Measurements from ENCODE around the gene FAM184A. TPM values are rescaled to one million over a fixed set of nuclear protein-coding genes. Genes with fewer than 3 reads are reported as not detected.
A peak's percentile ranks its signal among the peaks of the same experiment; 100 is the strongest.

The FAM184A gene
- total and polyA plus RNA-seq, 9 of the 15 experiments (the other 6 are each of a cell fraction or from before 2014, with no cell fraction given), result 6.4 to 18.7 (median 13.1) TPM

DNA sequence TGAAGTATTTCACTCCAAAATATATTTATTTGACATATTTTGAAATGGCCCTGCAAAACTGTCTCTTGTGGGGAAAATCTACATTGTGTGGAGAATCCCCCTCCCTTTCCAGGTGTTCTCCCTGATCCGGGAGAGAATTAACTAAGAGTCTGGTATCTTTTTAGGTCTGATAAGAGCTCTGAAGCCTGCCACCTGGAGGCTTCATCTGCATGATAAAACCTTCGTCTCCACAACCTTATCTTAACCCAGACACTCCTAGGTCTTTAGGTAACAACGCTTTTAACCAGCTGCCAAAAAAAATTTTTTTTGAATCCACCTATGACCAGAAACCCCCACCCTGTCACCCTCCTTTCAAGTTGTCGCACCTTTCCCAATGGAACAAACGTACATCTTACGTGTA lies 43.0 kb downstream of the FAM184A start (continued):
- TF ChIP-seq, protein P1, sequence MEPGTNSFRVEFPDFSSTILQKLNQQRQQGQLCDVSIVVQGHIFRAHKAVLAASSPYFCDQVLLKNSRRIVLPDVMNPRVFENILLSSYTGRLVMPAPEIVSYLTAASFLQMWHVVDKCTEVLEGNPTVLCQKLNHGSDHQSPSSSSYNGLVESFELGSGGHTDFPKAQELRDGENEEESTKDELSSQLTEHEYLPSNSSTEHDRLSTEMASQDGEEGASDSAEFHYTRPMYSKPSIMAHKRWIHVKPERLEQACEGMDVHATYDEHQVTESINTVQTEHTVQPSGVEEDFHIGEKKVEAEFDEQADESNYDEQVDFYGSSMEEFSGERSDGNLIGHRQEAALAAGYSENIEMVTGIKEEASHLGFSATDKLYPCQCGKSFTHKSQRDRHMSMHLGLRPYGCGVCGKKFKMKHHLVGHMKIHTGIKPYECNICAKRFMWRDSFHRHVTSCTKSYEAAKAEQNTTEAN (CRISPR knock-in tag; IDR thresholded peaks at IDR 0.05), result no peak
- no peak for TF ChIP-seq HNRNPUL1 (IDR thresholded peaks at IDR 0.05; ENCODE audit: low read length)
- no peak for TF ChIP-seq MYC (IDR thresholded peaks at IDR 0.05; ENCODE audit: low read depth, low read length)
- TF ChIP-seq MYC (CRISPR knock-in tag; IDR thresholded peaks at IDR 0.05; ENCODE audit: borderline replicate concordance, low read depth), result no peak
- no peak for TF ChIP-seq OTX1 (CRISPR knock-in tag; IDR thresholded peaks at IDR 0.05)
- TF ChIP-seq NEUROD1 (IDR thresholded peaks at IDR 0.05; ENCODE audit: borderline replicate concordance, low read depth, low read length, partially characterized antibody), result no peak
- no peak for TF ChIP-seq POLR2A (conservative IDR thresholded peaks at IDR 0.05)
- no peak for TF ChIP-seq TSC22D4 (tag; IDR thresholded peaks at IDR 0.05)
- TF ChIP-seq ZNF384 (IDR thresholded peaks at IDR 0.05; ENCODE audit: low read depth, low read length), result no peak
- TF ChIP-seq EGR1 (conservative IDR thresholded peaks at IDR 0.05), result no peak
- no peak for TF ChIP-seq PRMT5 (CRISPR knock-in tag; IDR thresholded peaks at IDR 0.05)
- TF ChIP-seq SMARCA4 (IDR thresholded peaks at IDR 0.05), result peak; percentile 77
- no peak for TF ChIP-seq ZFP36 (IDR thresholded peaks at IDR 0.05; ENCODE audit: low read depth, low read length, partially characterized antibody)
- TF ChIP-seq, protein P2, sequence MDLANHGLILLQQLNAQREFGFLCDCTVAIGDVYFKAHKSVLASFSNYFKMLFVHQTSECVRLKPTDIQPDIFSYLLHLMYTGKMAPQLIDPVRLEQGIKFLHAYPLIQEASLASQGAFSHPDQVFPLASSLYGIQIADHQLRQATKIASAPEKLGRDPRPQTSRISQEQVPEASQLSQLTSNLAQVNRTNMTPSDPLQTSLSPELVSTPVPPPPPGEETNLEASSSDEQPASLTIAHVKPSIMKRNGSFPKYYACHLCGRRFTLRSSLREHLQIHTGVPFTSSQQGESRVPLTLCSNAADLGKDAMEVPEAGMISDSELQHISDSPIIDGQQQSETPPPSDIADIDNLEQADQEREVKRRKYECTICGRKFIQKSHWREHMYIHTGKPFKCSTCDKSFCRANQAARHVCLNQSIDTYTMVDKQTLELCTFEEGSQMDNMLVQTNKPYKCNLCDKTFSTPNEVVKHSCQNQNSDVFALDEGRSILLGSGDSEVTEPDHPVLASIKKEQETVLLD (IDR thresholded peaks at IDR 0.05), result no peak
- TF ChIP-seq, protein P3, sequence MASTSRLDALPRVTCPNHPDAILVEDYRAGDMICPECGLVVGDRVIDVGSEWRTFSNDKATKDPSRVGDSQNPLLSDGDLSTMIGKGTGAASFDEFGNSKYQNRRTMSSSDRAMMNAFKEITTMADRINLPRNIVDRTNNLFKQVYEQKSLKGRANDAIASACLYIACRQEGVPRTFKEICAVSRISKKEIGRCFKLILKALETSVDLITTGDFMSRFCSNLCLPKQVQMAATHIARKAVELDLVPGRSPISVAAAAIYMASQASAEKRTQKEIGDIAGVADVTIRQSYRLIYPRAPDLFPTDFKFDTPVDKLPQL (IDR thresholded peaks at IDR 0.05; ENCODE audit: extremely low read depth, insufficient read length), result no peak
- TF ChIP-seq CBFA2T2 (conservative IDR thresholded peaks at IDR 0.05), result peak; percentile 94
- peak; percentile 93 for TF ChIP-seq ZEB2 (IDR thresholded peaks at IDR 0.05)
- TF ChIP-seq ARID2 (IDR thresholded peaks at IDR 0.05), result no peak
- no peak for TF ChIP-seq HIVEP1 (CRISPR knock-in tag; IDR thresholded peaks at IDR 0.05)
- TF ChIP-seq FOXK1 (CRISPR knock-in tag; IDR thresholded peaks at IDR 0.05; ENCODE audit: borderline replicate concordance), result no peak
- no peak for TF ChIP-seq ZKSCAN1 (IDR thresholded peaks at IDR 0.05; ENCODE audit: low read depth, low read length)
- TF ChIP-seq, protein P4, sequence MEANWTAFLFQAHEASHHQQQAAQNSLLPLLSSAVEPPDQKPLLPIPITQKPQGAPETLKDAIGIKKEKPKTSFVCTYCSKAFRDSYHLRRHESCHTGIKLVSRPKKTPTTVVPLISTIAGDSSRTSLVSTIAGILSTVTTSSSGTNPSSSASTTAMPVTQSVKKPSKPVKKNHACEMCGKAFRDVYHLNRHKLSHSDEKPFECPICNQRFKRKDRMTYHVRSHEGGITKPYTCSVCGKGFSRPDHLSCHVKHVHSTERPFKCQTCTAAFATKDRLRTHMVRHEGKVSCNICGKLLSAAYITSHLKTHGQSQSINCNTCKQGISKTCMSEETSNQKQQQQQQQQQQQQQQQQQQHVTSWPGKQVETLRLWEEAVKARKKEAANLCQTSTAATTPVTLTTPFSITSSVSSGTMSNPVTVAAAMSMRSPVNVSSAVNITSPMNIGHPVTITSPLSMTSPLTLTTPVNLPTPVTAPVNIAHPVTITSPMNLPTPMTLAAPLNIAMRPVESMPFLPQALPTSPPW (CRISPR knock-in tag; IDR thresholded peaks at IDR 0.05), result peak; percentile 37; the same call in 1 of the 2 replicates
- TF ChIP-seq RAD21 (CRISPR knock-in tag; conservative IDR thresholded peaks at IDR 0.05 in 1 of 2, IDR thresholded peaks at IDR 0.05 in 1 of 2), result no peak
- TF ChIP-seq TEAD1 (CRISPR knock-in tag; IDR thresholded peaks at IDR 0.05), result no peak
- no peak for TF ChIP-seq U2AF2 (optimal IDR thresholded peaks at IDR 0.05; ENCODE audit: low read depth, low read length)
- TF ChIP-seq NR4A1 (CRISPR knock-in tag; IDR thresholded peaks at IDR 0.05), result no peak
- TF ChIP-seq NR4A1 (tag; IDR thresholded peaks at IDR 0.05), result no peak
- no peak for TF ChIP-seq ARHGAP35 (IDR thresholded peaks at IDR 0.05; ENCODE audit: partially characterized antibody)
- no peak for TF ChIP-seq CBX2 (IDR thresholded peaks at IDR 0.05; ENCODE audit: insufficient read depth, low read length, poor library complexity, severe bottlenecking)

All from K562 (cell line).